Vagina (tissue), 2 donors: ENCODE results near the gene ERI2.

Source experiments
- POLR2A ChIP-seq, 2 donors: fragments of 450-650 bp; IDR thresholded peaks; one replicate each; pipeline ENCODE4 v1.6.1; 2017; ENCODE audit warnings: antibody characterized with exemption in 2 of 2, mild to moderate bottlenecking in 2 of 2, moderate library complexity in 2 of 2
- TF ChIP-seq, protein P1 (sequence below), 3 experiments: fragments of 450-650 bp in 2 of 3; fragments of 200-600 bp in 1 of 3; sonication (generic) in 1 of 3; IDR thresholded peaks; one replicate each; pipeline ENCODE4 v1.5.1; 2017 to 2019; ENCODE audit warnings: antibody characterized with exemption in 3 of 3, mild to moderate bottlenecking in 2 of 3, moderate library complexity in 2 of 3

GRCh38 chr16:20773679-20774078 lies 32.6 kb downstream of the ERI2 start:
- TF ChIP-seq POLR2A (IDR thresholded peaks at IDR 0.05) = no peak
- TF ChIP-seq, protein P1, sequence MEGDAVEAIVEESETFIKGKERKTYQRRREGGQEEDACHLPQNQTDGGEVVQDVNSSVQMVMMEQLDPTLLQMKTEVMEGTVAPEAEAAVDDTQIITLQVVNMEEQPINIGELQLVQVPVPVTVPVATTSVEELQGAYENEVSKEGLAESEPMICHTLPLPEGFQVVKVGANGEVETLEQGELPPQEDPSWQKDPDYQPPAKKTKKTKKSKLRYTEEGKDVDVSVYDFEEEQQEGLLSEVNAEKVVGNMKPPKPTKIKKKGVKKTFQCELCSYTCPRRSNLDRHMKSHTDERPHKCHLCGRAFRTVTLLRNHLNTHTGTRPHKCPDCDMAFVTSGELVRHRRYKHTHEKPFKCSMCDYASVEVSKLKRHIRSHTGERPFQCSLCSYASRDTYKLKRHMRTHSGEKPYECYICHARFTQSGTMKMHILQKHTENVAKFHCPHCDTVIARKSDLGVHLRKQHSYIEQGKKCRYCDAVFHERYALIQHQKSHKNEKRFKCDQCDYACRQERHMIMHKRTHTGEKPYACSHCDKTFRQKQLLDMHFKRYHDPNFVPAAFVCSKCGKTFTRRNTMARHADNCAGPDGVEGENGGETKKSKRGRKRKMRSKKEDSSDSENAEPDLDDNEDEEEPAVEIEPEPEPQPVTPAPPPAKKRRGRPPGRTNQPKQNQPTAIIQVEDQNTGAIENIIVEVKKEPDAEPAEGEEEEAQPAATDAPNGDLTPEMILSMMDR (IDR thresholded peaks at IDR 0.05) = no peak
